D341Med (cell line): ENCODE results near the gene GPR132.
"Not testable (repeated sequence)": the region's sequence is repeated elsewhere in the genome, so short reads cannot be mapped to it uniquely, and the experiment has no call there.

Experiments used
- DNase-seq: peaks from one replicate; pipeline ENCODE4 v3.0.0; 2012; ENCODE audit warnings: low spot score

GPR132 gene, protein sequence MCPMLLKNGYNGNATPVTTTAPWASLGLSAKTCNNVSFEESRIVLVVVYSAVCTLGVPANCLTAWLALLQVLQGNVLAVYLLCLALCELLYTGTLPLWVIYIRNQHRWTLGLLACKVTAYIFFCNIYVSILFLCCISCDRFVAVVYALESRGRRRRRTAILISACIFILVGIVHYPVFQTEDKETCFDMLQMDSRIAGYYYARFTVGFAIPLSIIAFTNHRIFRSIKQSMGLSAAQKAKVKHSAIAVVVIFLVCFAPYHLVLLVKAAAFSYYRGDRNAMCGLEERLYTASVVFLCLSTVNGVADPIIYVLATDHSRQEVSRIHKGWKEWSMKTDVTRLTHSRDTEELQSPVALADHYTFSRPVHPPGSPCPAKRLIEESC

DNA sequence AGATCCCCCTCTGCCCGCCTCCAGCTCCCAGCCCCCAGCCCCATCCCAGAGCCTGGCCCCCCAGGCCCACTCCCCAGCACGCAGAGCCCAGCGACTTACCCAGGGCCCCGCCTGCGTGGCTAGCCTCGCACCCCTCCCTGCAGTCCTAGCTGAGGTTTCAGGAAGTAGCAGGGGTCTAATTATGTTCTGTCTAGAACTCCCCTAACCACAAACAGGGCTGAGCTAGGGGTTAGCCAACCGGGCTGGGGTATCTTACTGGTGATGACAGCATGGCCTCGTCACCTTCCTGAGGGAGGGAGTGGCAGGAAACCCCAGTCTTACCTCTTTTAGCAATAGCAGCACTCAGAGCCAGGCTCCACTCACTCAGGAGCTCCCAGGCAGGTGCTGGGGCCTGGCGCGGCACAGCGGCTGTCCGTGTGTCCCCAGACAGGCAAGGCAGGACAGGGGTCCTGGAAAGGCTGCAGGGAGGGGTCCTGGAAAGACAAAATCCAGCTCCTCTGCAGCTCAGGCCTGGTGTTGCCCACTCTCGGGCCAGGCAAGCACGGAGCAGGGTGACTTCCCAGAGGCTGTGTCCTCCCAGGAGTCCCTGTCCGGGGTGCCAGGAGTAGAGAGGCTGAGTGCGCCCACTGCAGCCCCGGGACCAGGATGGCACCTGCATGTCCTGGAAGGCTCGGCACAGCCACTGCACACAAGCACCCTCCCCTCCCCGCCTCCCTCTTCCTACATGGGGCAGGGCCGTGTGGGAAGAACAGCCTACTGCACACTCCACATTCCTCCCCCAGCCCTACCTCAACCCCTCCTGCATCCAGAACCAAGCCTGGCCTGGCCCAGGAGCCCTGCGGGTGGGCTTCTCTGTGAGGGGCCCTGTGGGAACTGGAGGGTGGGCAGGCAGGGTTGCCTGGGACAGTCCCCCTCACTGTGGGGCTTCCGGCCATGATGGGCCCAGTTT, at the start of gene GPR132:
GPR132 (minus strand) TSS at position 151 of the 949 bp plus-strand sequence. CDS start 10,010 bp downstream, outside the sequence.
- DNase-seq = no peak

DNA sequence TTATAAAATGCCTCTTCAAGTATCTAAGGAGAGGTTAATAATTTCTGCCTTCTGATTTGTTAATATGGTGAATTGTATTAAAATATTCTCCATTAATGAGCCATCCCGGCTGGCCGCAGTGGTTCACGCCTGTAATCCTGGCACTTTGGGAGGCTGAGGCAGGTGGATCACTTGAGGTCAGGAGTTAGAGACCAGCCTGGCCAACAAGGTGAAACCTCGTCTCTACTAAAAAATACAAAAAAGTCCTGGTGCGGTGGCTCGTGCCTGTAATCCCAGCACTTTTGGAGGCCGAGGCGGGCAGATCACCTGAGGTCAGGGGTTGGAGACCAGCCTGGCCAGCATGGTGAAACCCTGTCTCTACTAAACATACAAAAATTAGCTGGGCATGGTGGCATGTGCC, 44.0 kb upstream of the GPR132 start:
- DNase-seq = not testable (repeated sequence)

DNA sequence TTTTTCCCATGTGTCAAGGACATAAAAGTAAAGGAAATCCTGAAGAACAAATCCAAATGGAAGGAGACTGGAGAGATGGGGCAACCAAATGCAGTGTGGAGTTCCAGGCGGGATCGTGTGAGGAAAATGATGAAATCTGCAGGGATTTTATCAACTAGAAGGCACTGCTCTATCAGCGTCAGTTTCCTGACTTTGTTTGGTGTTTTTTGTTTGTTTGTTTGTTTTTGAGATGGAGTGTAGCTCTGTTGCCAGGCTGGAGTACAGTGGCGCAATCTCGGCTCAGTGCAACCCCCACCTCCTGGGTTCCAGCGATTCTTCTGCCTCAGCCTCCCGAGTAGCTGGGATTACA, 43.3 kb upstream of the GPR132 start:
- DNase-seq = no peak

DNA sequence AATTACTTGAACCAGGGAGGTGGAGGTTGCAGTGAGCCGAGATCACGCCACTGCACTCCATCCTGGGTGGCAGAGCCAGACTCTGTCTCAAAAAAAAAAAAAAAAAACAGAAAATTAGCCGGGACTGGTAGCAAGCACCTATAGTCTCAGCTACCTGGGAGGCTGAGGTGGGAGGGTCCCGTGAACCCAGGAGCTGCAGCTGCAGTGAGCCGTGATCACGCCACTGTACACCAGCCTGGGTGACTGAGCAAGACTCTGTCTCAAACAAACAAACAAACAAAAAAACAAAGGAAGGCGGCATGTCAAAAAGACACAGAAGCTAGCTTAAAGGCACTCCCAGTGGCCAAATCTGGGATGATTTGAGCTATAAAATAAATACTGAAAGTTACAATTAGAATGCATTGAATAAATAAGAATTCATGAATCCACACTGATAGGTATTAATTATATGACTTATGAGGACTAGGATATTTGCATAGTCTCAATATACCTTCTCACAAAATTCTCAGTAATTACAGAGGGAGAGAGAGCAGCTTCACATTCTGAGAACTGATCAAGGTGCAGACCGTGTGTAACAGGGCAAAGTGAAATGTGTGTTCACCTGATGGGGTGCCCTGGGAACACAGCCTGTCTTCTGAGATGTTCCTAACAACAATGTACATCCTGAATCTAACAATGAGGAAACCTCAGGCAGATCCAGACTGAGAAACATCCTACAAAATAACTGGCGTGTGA, 42.7 kb upstream of the GPR132 start:
- DNase-seq = no peak

DNA sequence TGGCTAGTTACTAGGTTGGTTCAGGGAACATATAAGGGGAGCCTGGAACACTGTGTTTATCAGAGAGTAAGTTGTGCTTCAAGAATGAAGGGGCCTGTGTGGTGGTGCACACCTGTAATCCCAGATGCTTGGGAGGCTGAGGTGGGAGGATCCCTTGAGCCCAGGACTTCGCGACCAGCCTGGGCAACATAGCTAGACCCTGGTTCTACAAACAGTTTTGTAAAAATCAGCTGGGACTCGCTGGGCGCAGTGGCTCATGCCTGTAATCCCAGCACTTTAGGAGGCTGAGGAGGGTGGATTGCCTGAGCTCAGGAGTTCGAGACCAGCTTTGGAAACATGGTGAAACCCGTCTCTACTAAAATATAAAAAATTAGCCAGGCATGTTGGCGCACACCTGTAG, 42.1 kb upstream of the GPR132 start:
- no peak for DNase-seq

DNA sequence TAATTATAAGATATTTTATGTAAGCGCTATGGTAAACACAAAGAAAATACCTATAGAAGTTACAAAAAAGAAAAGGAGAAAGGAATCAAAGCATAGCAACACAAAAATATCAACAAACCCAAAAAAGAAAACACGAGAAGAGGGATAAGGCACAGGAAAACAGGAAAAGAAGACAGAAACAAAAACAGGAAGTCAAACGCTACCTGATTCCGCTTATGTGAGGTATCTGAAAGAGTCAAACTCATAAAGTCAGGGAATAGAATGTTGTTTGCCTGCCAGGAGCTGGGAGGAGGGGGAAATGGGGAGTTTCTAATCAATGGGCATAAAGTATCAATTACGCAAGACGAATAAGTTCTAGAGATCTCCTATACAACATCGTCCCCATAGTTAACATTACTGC, 39.9 kb upstream of the GPR132 start:
- no peak for DNase-seq

DNA sequence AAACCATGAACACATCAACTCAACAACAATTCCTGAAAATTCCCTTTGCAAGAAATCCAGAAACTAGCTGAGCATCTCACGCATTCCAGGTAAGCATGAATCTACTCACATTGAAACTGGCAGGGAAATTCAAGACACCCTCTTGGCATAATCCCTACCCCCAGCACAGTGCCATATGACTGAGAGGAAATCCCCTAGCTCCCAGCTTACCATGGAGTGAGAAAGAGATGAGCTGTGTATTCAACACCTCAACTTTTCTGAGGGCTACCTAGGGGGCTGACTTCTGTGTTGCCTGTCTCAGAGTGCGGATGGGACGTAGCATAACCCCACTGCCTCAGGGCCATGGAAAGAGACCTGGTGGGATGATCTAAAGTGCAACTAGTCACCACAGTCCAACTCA, 37.7 kb upstream of the GPR132 start:
- no peak for DNase-seq

DNA sequence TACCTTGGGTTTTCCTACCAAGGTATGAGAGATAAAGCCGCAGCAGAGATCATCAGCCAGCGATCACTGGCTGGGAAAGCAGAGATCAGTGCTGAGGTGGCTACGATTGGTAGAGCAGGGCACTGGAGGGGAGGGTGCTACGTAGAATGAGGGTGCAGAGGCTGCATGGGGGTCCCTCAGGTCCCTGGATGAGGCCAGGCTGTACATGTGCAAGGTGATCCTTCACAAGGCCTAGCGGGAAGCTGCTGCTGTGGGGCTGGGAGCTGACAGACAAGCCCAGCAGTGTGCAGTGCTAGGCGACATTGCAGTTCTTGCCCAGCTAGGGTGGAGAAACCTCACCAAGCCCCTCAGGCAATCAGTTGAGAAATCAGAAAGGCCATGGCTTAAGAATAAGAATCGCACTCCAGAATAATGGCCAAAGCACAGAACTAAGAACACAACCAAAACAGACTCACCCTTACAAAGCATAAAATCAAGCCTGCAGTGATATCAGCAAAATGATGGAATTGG, 37.2 kb upstream of the GPR132 start:
- no peak for DNase-seq

DNA sequence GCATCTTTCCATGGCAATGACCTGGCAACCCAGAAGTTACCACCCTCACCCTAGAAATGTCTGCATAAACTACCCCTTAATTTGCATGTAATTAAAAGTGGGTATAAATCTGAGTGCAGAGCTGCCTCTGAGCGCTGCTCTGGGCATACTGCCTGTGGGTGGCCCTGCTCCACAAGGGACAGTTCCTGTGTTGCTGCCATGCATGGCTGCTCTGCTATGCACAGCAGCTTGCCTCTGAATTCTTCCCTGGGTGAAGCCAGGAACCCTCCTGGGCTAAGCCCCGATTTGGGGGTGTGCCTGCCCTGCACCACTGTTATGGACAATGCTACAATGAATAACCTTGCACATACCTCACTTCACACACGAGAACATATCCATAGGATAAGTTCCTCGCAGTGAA, 35.7 kb upstream of the GPR132 start:
- no peak for DNase-seq

DNA sequence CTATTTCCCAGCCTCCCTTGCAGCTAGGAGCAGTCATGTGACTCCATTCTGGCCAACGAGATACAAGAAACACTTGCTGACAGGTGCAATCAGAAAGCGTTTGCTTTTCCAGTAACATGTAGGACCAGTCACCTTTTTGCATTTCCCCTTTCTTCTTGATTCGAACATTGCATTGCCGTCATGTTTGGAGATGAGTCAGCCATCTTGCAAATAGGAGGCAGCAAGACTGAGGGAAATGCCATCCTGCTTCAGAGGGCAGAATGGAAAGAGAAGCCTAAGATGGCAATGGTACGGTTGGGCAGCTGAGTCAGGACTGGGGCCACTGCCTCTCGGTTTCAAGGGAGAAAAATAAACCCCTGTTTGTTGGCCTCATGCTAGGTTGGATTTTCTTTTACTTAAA, 34.5 kb upstream of the GPR132 start:
- DNase-seq = no peak

DNA sequence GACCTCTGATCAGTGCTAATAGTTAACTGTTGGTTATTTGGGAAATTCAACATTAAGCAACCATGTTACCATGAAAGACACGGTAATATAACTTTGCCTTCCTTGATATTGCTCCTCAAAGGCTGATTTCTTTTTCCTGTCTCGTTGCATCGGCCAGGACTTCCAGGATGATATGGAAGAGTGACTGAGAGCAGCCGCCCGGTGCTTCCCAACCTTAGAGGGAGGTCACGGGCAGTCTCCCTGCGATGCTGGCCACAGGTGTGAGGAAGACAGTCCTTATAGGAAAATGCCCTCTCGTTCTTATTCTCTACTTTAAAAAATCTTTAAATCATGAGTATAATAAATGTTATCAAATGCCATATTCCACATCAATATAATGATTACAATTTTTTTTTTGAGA, 33.1 kb upstream of the GPR132 start:
- DNase-seq = no peak

DNA sequence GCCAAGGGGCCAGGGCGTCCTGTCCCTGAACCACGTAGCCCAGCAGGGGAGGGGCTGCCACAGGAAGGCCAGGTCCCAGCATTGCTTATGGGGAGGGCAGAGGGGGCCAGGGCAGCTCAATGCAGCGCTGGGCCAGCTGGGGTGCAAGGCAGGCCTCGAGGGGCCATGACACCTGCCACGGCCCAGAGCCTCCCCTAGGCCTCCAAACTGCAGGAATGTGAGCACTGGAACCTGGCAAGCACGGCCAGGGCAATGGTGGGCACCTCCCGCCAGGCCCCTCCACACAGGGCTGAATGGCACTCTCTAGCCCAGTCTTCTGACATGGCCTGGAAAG, 32.5 kb upstream of the GPR132 start:
- DNase-seq = no peak

DNA sequence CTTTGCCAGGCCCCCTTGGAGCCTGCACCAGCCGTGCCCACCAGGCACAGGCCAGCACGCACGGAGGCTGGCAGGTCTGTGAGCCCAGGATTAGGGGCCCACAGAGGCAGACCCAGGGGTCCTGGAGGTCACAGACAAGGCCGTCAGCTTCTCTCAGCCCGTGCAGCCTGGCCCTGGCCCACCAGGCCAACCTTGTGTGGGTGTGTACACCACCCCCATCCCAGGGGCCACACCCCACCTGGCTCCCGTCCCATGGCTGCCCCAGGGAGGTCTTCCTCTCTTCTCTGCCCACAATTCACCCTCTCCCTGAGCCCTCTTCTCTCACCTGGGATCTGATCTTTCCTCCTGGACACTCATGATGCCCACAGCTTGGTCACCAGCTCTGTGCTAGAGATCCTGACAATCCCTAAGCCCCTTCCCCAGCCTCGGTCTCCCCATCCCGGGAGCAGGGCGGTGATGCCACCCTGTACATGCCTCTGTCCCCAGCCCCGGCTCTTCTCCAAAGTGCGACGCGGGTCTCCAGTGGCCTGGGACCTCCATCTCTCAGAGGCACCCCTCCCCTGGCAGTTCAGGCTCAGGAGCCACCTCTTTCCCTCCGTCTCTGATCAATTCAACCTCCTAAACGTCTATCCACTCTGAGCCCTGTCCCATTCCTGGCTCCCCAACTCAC, 31.1 kb upstream of the GPR132 start:
- DNase-seq = no peak

DNA sequence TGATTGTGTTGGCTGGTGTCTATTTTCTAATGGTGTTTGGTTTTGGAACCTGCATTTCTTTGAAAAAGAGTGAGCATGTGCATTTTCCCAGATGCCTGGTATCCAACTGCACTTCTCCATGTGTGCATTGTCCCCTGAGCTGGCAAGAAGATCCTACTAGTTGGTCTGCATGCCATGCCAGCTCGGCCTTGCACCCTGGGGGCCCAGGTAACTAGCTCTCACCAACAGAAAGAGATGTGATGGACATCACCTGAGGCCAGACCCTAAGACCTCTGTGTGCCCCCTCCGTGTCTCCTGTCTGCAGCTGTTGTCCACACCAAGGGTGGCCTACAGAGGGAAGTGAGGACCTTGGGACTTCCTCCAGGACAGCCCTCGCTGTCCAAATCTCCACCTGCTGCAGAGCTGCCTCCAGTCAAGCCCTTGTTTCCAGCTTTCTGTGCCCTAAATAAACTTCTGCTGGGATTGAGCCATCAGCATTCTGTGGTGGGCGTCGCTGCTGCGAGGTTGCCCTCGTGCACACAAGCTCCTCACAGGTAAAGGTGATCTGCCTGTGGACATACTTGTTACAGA, 30.1 kb upstream of the GPR132 start:
- DNase-seq = no peak

DNA sequence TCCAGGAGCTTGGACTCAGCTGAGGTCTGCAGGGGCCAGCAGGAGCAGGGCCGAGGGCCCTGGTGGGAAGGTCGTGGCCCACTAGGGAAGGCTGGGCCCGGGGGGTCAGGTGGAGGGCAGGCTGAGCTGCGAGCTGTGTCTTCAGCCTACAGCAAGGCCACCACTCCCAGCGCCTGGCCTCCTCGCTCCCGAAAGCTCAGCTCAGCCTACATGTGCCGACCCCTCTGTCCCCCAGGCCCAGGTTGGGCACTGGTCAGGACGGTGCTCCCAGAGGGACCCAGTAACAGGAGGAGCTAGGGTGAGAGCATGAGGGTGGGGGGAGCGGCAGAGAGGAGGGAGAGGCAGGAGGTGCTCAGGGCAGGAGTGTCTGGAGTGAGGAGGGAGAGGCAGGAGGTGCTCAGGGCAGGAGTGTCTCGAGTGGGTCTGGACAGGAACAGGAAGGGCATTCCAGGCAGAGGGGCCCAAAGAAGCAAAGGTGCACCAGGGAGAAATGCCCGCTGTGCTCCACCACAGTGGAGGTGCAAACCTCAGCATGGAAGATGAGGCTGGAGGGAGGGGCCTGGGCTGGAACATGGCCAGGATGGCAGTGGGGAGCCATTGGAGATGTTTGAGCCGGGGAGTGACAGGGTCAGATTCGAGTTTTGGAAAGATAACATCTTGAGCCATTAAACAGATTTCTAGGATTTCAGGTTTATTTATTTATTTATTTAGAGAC, 29.1 kb upstream of the GPR132 start:
- no peak for DNase-seq

DNA sequence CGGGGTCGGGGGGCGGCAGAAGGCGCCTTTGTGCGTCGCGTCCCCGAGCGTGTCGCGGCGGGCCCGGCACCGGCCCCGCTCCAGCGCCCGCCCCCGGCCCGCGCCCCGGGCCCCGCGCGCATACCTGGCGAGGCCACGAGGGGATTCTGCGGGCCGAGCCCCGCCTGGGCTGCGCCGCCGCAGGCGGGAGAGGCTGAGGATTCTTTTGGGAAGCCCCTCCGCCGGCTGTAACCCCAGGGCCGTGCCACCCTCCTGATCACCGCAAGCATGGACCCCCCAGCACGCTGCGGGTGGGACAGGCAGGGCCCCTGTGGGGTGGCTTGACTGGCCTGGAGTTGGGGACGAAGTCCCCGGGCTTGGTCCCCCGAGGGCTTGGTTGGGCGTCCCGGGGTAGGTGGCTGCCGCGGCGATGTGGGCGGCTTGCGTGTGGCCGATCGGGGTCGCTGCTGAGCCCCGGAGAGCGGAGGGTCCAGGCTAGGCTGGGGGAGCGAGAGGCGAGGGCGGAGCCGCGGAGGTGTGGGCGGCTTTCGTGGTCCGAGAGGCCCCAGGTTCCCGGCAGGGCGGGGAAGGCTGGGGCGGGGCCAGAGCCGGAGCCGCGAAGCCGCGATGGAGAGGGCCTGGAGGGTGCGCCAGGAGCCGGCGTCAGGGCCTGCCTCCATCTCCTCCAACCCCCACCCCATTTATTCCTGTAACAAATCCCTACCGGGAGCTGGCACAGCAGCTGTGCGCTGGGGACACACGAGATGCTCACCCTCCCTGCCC, 28.4 kb upstream of the GPR132 start:
- DNase-seq = peak; percentile 88

DNA sequence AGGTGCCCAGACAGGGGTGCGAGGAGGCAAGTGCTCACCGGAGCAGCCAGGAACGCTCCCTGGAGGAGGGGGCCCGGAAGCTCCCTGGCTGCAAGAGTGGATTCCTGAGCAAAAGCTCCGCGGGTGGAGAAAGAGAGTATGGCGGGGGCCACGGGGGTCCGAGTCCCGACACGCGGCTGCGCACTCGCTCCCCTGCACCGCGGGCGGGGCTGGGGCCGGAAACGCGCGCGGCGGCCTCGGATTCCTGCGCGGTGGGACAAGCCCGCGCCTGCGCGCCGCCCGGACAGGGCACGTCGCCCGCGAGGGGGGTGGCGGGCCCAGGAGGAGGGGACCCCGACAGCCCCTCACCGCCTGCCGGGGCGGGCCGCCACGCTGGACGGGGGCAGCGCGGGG, 27.8 kb upstream of the GPR132 start:
- DNase-seq = peak; percentile 91

DNA sequence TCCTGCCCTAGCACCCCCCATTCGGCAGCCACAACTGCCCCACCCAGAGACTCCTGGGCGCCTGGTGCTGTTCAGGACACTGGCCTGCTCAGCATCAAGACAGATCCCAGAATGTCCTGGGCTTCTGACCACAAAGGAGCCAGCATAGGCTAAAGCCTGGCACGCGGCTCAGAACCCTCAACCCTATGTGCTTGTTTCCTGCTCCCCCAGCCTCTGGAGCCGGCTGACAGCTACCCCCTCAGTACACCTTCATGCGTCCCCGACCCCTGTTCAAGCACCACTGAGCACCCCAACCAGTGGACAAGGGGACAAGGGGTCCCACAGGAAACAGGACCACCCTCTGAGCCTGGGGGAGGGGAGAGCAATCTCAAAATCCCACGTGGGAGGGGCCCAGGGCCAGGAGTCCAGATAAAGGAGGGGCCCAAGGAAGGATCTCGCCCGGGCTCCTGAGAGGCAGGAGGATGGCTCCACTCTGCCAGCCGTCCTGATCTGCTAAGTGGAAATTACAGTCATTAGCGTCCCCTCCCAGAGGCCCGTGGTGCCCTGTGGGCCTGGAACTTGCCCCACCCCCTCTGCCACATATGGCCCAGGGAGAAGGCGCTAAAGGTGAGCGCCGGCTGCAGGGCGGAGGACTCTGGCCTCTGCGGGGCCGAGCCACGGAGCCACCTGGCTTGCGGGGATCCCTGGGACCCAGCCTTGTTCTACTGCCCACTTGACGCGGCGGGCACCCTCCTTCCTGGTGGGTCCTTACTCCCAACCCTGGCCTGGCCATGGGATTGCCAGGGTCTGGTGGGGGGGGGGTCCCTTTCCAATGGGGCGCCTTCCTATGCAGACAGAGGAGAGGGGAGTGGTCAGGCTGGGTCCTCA, 27.2 kb upstream of the GPR132 start:
- peak; percentile 70 for DNase-seq

DNA sequence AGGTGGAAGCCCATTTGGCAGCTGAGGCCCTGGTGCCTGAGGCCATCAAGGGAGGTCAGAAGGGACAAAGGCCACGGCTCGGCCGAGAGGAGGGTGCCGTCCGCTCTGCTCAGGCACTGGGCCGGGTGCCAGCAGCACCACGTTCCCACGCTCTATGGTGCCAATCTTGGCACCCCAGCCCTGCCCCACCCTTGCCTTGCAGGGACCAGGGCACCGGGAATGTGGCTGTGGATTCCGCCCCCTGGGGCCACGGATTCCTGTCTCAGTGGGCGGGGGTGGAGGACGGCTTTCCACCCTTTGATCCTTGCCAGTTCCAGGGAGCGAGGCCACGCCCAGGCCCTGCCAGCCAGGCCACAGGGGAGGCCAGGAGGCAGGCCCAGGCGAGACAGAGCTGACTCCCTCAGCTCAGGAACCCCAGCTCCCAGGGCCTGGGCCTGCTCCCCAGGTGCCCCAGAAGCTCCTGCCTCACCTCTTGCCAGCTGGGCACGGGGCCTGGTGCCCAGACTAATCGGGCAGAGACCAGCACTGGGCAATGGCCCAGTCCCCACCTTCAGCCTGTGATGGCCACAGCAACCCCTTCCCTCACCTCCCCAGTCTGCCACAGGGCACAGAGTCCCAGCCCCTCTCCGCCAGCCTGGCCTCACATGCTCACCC, 26.4 kb upstream of the GPR132 start:
- no peak for DNase-seq
